WTC11 (cell line): ENCODE data around the gene MYO9A. TPM values are rescaled to one million over a fixed set of nuclear protein-coding genes. Genes with fewer than 3 reads are reported as not detected.
"Not testable (repeated sequence)": the region's sequence is repeated elsewhere in the genome, so short reads cannot be mapped to it uniquely, and the experiment has no call there.

Experiments
- ATAC-seq: fragments of 200-7000 bp; cut with Tn5 transposase; 2 replicates; pipeline ENCODE4 v1.10.0; 2021; ENCODE audit warnings: mild to moderate bottlenecking, moderate library complexity
- CTCF ChIA-PET: fragments of 300-600 bp; sonication (Branson Sonifier 250); formaldehyde crosslinking; loops from one replicate; lab custom pipeline; 2021; ENCODE audit warnings: antibody characterized with exemption; lab: Charles Lee
- POLR2A ChIA-PET: fragments of 350-600 bp; sonication (Branson Sonifier 250); formaldehyde crosslinking; loops from one replicate; lab custom pipeline; 2021; ENCODE audit warnings: antibody characterized with exemption; lab: Charles Lee
- DNase-seq: peaks from one replicate; pipeline ENCODE4 v3.0.0; 2021; ENCODE audit warnings: low spot score
- H3K27ac Mint-ChIP-seq: 2 replicates; pipeline ENCODE4 v1.8.0; 2021; ENCODE audit warnings: mixed read lengths
- H3K27me3 Mint-ChIP-seq: 2 replicates; pipeline ENCODE4 v1.8.0; 2021; ENCODE audit warnings: low read depth, mild to moderate bottlenecking, moderate library complexity, mixed read lengths
- H3K36me3 Mint-ChIP-seq: 2 replicates; pipeline ENCODE4 v1.8.0; 2021; ENCODE audit warnings: mixed read lengths
- H3K4me1 Mint-ChIP-seq: 2 replicates; pipeline ENCODE4 v1.8.0; 2022; ENCODE audit warnings: mixed read lengths
- H3K4me3 Mint-ChIP-seq: 2 replicates; pipeline ENCODE4 v1.8.0; 2021; ENCODE audit warnings: mild to moderate bottlenecking, moderate library complexity, mixed read lengths
- H3K9me3 Mint-ChIP-seq: 2 replicates; pipeline ENCODE4 v1.8.0; 2021; ENCODE audit warnings: mixed read lengths
- EMX1 ChIP-seq: fragments of 250-450 bp; sonication (Bioruptor Pico); IDR thresholded peaks from 2 replicates; pipeline ENCODE4 v1.8.0; 2021; ENCODE audit warnings: mild to moderate bottlenecking
- GTF2I ChIP-seq: fragments of 250-450 bp; sonication (Bioruptor Pico); conservative IDR thresholded peaks from 2 replicates; pipeline ENCODE4 v1.4.0; 2021; ENCODE audit warnings: mild to moderate bottlenecking
- NR1H2 ChIP-seq: sonication (generic); formaldehyde crosslinking; IDR thresholded peaks from 2 replicates; pipeline ENCODE4 v1.9.0; 2021; ENCODE audit warnings: mild to moderate bottlenecking, moderate library complexity, missing genetic modification reagents
- NR3C1 ChIP-seq: sonication (generic); formaldehyde crosslinking; conservative IDR thresholded peaks from 2 replicates; pipeline ENCODE4 v1.8.1; 2023; ENCODE audit warnings: low read depth, mild to moderate bottlenecking, missing genetic modification reagents
- PRRX2 ChIP-seq: fragments of 250-450 bp; sonication (Bioruptor Pico); IDR thresholded peaks from 2 replicates; pipeline ENCODE4 v1.8.0; 2021; ENCODE audit warnings: mild to moderate bottlenecking
- RELA ChIP-seq: sonication (generic); formaldehyde crosslinking; IDR thresholded peaks from 2 replicates; pipeline ENCODE4 v1.8.1; 2022; ENCODE audit warnings: missing genetic modification reagents, mild to moderate bottlenecking, borderline replicate concordance
- SMAD4 ChIP-seq: sonication (generic); formaldehyde crosslinking; IDR thresholded peaks from 2 replicates; pipeline ENCODE4 v1.8.0; 2022; ENCODE audit warnings: mild to moderate bottlenecking, missing genetic modification reagents
- ZNF121 ChIP-seq: sonication (generic); formaldehyde crosslinking; IDR thresholded peaks from 2 replicates; pipeline ENCODE4 v1.8.0; 2023; ENCODE audit warnings: missing genetic modification reagents
- total RNA-seq: library from RNA; stranded (reverse); gene quantifications from 3 replicates; pipeline ENCODE4 v1.2.3, GENCODE V29; 2021
- TF ChIP-seq, protein P1 (sequence below): sonication (generic); formaldehyde crosslinking; IDR thresholded peaks from 2 replicates; pipeline ENCODE4 v1.8.0; 2023; ENCODE audit warnings: missing genetic modification reagents, mild to moderate bottlenecking, borderline replicate concordance
- TF ChIP-seq, protein P2 (sequence below): fragments of 250-450 bp; sonication (Bioruptor Pico); IDR thresholded peaks from 2 replicates; pipeline ENCODE4 v1.8.0; 2021; ENCODE audit warnings: mild to moderate bottlenecking
- TF ChIP-seq, protein P3 (sequence below): fragments of 250-450 bp; sonication (Bioruptor Pico); IDR thresholded peaks from 2 replicates; pipeline ENCODE4 v1.9.0; 2021; ENCODE audit warnings: mild to moderate bottlenecking, borderline replicate concordance
- TF ChIP-seq, protein P4 (sequence below): fragments of 250-450 bp; sonication (Bioruptor Pico); IDR thresholded peaks from 2 replicates; pipeline ENCODE4 v1.9.0; 2021; ENCODE audit warnings: mild to moderate bottlenecking
- TF ChIP-seq, protein P5 (sequence below): sonication (generic); formaldehyde crosslinking; IDR thresholded peaks from 2 replicates; pipeline ENCODE4 v1.8.0; 2023; ENCODE audit warnings: missing genetic modification reagents
- TF ChIP-seq, protein P6 (sequence below): sonication (generic); formaldehyde crosslinking; IDR thresholded peaks from 2 replicates; pipeline ENCODE4 v1.8.1; 2022; ENCODE audit warnings: mild to moderate bottlenecking, moderate library complexity, missing genetic modification reagents
- TF ChIP-seq, protein P7 (sequence below): sonication (generic); formaldehyde crosslinking; IDR thresholded peaks from 2 replicates; pipeline ENCODE4 v1.8.0; 2022; ENCODE audit warnings: mild to moderate bottlenecking, missing genetic modification reagents

The MYO9A gene
- total RNA-seq, 1 experiment from 2014 or later: 23.5 TPM

DNA sequence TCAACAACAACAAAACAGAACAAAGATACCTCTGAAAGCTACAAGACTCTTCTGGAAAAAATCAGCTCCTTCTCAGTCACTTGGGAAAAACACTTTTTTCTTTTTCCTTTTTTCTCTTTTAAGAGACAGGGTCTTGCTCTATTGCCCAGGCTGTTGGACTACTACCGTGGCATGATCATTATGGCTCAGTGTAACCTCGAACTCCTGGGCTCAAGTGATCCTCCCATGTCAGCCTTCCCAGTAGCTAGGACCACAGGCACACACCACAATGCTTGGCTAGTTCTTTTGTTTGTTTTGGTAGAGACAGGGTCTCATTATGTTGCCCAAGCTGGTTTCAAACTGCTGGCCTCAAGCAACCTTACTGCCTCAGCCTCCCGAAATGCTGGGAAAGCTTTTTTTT, 12.8 kb downstream of the MYO9A start (continued):
- TF ChIP-seq, protein P1, sequence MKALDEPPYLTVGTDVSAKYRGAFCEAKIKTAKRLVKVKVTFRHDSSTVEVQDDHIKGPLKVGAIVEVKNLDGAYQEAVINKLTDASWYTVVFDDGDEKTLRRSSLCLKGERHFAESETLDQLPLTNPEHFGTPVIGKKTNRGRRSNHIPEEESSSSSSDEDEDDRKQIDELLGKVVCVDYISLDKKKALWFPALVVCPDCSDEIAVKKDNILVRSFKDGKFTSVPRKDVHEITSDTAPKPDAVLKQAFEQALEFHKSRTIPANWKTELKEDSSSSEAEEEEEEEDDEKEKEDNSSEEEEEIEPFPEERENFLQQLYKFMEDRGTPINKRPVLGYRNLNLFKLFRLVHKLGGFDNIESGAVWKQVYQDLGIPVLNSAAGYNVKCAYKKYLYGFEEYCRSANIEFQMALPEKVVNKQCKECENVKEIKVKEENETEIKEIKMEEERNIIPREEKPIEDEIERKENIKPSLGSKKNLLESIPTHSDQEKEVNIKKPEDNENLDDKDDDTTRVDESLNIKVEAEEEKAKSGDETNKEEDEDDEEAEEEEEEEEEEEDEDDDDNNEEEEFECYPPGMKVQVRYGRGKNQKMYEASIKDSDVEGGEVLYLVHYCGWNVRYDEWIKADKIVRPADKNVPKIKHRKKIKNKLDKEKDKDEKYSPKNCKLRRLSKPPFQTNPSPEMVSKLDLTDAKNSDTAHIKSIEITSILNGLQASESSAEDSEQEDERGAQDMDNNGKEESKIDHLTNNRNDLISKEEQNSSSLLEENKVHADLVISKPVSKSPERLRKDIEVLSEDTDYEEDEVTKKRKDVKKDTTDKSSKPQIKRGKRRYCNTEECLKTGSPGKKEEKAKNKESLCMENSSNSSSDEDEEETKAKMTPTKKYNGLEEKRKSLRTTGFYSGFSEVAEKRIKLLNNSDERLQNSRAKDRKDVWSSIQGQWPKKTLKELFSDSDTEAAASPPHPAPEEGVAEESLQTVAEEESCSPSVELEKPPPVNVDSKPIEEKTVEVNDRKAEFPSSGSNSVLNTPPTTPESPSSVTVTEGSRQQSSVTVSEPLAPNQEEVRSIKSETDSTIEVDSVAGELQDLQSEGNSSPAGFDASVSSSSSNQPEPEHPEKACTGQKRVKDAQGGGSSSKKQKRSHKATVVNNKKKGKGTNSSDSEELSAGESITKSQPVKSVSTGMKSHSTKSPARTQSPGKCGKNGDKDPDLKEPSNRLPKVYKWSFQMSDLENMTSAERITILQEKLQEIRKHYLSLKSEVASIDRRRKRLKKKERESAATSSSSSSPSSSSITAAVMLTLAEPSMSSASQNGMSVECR (CRISPR knock-in tag): no peak
- TF ChIP-seq, protein P2, sequence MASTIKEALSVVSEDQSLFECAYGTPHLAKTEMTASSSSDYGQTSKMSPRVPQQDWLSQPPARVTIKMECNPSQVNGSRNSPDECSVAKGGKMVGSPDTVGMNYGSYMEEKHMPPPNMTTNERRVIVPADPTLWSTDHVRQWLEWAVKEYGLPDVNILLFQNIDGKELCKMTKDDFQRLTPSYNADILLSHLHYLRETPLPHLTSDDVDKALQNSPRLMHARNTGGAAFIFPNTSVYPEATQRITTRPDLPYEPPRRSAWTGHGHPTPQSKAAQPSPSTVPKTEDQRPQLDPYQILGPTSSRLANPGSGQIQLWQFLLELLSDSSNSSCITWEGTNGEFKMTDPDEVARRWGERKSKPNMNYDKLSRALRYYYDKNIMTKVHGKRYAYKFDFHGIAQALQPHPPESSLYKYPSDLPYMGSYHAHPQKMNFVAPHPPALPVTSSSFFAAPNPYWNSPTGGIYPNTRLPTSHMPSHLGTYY (CRISPR knock-in tag): no peak
- TF ChIP-seq NR3C1 (CRISPR knock-in tag): no peak

DNA sequence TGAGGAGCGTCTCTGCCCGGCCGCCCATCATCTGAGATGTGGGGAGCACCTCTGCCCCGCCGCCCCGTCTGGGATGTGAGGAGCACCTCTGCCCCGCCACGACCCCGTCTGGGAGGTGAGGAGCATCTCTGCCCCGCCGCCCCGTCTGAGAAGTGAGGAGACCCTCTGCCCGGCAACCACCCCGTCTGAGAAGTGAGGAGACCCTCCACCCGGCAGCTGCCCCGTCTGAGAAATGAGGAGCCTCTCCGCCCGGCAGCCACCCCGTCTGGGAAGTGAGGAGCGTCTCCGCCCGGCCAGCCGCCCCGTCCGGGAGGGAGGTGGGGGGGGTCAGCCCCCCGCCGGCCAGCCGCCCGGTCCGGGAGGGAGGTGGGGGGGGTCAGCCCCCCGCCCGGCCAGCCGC, 17.4 kb downstream of the MYO9A start:
- DNase-seq, H3K27me3 Mint-ChIP-seq, H3K4me3 Mint-ChIP-seq, H3K4me1 Mint-ChIP-seq, H3K27ac Mint-ChIP-seq, POLR2A ChIA-PET, CTCF ChIA-PET, ATAC-seq: not testable (repeated sequence)
- peaks cover 14% of the 10 kb centered on the region for H3K36me3 Mint-ChIP-seq
- peaks cover 13% of the 10 kb centered on the region for H3K9me3 Mint-ChIP-seq

DNA sequence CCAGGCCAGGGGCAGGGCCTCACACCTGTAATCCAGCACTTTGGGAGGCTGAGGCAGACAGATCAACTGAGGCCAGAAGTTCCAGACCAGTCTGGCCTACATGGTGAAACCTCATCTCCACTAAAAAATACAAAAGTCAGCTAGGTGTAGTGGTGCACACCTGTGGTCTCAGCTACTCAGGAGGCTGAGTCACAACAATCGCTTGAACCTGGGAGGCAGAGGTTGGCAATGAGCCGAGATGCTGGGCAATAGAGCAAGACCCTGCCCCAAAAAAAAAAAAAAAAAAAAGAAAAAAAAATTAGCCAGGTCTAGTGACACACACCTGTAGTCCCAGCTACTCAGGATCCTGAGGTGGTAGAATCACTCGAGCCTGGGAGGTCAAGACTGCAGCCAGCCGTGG, 18.8 kb downstream of the MYO9A start:
- ChIA-PET POLR2A (interaction anchor here (0.6 kb wide), 1 partner anchor 108 kb away, joined by 7 read pairs; no protein-coding TSS in a partner anchor), CTCF (no interaction called here)
- H3K27me3 Mint-ChIP-seq: no peaks in the 10 kb centered on the region
- no peak overlapping the region for H3K27ac Mint-ChIP-seq
- H3K4me1 Mint-ChIP-seq: no peaks in the 10 kb centered on the region
- peaks cover 13% of the 10 kb centered on the region for H3K9me3 Mint-ChIP-seq
- H3K4me3 Mint-ChIP-seq: no peak overlapping the region
- ATAC-seq: no peak
- no peak for DNase-seq
- H3K36me3 Mint-ChIP-seq: peaks cover 14% of the 10 kb centered on the region
- no peak for TF ChIP-seq GTF2I
- TF ChIP-seq, protein P3, sequence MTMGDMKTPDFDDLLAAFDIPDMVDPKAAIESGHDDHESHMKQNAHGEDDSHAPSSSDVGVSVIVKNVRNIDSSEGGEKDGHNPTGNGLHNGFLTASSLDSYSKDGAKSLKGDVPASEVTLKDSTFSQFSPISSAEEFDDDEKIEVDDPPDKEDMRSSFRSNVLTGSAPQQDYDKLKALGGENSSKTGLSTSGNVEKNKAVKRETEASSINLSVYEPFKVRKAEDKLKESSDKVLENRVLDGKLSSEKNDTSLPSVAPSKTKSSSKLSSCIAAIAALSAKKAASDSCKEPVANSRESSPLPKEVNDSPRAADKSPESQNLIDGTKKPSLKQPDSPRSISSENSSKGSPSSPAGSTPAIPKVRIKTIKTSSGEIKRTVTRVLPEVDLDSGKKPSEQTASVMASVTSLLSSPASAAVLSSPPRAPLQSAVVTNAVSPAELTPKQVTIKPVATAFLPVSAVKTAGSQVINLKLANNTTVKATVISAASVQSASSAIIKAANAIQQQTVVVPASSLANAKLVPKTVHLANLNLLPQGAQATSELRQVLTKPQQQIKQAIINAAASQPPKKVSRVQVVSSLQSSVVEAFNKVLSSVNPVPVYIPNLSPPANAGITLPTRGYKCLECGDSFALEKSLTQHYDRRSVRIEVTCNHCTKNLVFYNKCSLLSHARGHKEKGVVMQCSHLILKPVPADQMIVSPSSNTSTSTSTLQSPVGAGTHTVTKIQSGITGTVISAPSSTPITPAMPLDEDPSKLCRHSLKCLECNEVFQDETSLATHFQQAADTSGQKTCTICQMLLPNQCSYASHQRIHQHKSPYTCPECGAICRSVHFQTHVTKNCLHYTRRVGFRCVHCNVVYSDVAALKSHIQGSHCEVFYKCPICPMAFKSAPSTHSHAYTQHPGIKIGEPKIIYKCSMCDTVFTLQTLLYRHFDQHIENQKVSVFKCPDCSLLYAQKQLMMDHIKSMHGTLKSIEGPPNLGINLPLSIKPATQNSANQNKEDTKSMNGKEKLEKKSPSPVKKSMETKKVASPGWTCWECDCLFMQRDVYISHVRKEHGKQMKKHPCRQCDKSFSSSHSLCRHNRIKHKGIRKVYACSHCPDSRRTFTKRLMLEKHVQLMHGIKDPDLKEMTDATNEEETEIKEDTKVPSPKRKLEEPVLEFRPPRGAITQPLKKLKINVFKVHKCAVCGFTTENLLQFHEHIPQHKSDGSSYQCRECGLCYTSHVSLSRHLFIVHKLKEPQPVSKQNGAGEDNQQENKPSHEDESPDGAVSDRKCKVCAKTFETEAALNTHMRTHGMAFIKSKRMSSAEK (CRISPR knock-in tag): no peak
- TF ChIP-seq SMAD4 (CRISPR knock-in tag): no peak
- TF ChIP-seq NR1H2: no peak
- no peak for TF ChIP-seq PRRX2 (CRISPR knock-in tag)
- no peak for TF ChIP-seq RELA (CRISPR knock-in tag)
- TF ChIP-seq EMX1: no peak
- TF ChIP-seq, protein P4, sequence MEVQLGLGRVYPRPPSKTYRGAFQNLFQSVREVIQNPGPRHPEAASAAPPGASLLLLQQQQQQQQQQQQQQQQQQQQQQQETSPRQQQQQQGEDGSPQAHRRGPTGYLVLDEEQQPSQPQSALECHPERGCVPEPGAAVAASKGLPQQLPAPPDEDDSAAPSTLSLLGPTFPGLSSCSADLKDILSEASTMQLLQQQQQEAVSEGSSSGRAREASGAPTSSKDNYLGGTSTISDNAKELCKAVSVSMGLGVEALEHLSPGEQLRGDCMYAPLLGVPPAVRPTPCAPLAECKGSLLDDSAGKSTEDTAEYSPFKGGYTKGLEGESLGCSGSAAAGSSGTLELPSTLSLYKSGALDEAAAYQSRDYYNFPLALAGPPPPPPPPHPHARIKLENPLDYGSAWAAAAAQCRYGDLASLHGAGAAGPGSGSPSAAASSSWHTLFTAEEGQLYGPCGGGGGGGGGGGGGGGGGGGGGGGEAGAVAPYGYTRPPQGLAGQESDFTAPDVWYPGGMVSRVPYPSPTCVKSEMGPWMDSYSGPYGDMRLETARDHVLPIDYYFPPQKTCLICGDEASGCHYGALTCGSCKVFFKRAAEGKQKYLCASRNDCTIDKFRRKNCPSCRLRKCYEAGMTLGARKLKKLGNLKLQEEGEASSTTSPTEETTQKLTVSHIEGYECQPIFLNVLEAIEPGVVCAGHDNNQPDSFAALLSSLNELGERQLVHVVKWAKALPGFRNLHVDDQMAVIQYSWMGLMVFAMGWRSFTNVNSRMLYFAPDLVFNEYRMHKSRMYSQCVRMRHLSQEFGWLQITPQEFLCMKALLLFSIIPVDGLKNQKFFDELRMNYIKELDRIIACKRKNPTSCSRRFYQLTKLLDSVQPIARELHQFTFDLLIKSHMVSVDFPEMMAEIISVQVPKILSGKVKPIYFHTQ (CRISPR knock-in tag): no peak
- TF ChIP-seq, protein P5, sequence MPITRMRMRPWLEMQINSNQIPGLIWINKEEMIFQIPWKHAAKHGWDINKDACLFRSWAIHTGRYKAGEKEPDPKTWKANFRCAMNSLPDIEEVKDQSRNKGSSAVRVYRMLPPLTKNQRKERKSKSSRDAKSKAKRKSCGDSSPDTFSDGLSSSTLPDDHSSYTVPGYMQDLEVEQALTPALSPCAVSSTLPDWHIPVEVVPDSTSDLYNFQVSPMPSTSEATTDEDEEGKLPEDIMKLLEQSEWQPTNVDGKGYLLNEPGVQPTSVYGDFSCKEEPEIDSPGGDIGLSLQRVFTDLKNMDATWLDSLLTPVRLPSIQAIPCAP (CRISPR knock-in tag): no peak
- TF ChIP-seq ZNF121: no peak
- TF ChIP-seq, protein P6, sequence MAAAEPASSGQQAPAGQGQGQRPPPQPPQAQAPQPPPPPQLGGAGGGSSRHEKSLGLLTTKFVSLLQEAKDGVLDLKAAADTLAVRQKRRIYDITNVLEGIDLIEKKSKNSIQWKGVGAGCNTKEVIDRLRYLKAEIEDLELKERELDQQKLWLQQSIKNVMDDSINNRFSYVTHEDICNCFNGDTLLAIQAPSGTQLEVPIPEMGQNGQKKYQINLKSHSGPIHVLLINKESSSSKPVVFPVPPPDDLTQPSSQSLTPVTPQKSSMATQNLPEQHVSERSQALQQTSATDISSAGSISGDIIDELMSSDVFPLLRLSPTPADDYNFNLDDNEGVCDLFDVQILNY (CRISPR knock-in tag): no peak
- TF ChIP-seq, protein P7, sequence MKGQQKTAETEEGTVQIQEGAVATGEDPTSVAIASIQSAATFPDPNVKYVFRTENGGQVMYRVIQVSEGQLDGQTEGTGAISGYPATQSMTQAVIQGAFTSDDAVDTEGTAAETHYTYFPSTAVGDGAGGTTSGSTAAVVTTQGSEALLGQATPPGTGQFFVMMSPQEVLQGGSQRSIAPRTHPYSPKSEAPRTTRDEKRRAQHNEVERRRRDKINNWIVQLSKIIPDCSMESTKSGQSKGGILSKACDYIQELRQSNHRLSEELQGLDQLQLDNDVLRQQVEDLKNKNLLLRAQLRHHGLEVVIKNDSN (CRISPR knock-in tag): no peak
- TF ChIP-seq, protein P2 (CRISPR knock-in tag): no peak
